Suppressor macrophage treated with lipopolysaccharide for 4 hours (primary cell): ENCODE data around the gene SLC30A7.

ENCODE experiments used
- DNase-seq: peaks from one replicate; pipeline ENCODE4 v3.0.0-alpha.2; 2020

Gene SLC30A7

GRCh38 chr1:100988121-100988520, 92.2 kb downstream of the SLC30A7 start:
- DNase-seq: no peak

DNA sequence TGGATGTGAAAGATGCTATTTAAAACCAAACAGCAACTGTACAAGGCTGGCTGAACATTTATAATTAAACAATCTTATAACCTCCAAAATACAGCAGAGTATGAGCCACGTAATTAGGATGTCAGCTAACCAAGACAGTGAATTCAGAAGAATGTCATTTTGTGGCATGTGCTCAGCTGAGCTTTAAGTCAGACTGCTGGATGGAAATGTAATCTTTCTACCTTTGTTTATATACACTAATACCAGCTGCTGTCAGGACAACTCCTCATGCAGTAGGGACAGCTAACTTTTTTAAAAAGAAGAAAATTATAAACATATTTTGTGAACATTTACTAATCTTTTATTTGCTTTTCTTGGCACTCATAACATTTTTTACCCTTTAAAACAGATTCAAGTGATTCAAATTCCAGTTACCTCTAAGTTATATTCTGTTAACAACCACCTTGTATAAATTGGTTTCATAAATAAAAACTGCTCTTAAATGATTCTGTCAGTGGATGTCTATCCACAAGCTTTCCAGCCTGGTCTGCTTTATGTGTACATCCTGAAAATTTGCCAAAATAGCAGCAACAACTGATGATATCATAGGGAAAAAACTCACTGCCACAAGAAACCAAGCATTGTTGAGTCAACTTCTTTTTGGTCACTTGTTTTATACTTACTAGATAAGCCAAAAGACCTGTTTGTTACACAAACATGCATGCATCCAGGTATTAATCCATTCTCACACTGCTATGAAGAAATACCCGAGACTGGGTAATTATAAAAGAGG, 93.6 kb downstream of the SLC30A7 start:
- no peak for DNase-seq

- no peak for DNase-seq
Measured at GRCh38 chr1:100995198-100995988, 99.5 kb downstream of the SLC30A7 start.

DNA sequence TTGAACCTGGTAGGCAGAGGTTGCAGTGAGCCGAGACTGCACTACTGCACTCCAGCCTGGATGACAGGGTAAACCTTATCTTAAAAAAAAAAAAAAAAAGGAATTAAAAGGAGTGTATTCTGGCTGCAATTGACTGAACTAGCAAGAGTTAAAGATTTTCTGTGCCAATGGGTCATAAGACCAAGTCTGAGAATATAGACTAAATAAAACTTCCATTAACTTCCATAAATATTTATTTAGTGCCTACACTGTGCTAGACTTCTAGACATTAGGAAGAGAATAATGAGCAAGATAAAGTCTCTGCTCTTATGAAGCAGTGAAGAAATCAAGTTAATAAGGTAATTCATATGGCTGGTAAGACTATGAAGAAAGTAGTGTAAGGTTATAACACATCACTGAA, 102.5 kb downstream of the SLC30A7 start:
- DNase-seq: no peak

GRCh38 chr1:101000131-101000873, 104.4 kb downstream of the SLC30A7 start:
- DNase-seq: no peak

- DNase-seq: peak; percentile 66
Measured at GRCh38 chr1:101002551-101002950, 106.7 kb downstream of the SLC30A7 start.

DNA sequence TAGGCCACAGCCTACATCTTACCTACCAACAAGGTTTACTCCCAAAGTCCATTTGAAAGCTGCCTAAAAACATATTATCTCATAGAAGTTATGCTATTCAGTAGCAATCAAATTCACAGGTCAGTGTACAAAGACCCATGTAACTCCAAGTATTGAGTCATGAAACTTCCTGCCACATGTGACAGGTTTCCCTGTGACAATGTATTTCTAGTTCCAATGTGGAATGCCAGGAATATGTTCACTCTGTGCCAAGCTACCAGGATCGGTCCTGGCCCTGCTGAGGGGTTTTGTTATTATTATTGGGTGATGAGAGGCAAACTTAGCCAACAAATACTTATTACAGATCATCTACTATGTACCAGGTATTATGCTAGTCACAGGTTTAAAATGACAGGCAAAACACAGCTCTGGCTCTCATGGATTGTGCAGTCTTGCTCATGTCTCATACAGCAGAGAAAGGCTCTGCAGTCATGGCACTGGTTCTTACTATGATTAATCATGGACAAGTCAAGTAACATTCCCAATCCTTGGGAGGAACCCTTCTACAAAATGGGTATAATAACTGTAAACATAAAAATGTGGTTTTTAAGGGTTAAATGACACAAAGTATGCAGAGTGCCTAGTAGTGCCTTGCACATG, 107.2 kb downstream of the SLC30A7 start:
- no peak for DNase-seq

- DNase-seq: peak; percentile 59
Measured at GRCh38 chr1:101004061-101004460, 108.2 kb downstream of the SLC30A7 start.

DNA sequence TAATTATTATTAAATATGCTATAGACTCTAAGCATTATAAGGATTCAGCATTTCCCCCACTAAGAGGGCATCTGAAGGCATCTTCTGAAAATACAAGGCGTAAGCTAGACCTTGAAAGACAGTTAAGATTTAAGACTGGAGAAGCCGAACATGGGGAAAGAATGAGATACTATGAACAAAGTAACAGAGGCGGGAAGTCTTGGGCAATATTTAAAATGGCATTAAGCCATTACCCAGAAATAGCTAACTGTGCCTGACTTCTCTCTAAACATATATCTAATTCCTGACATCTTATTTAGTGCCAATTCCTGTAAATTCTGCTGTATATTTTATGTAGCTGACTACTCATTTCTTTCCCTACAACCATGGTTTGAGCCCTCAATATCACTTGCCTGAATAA, 108.8 kb downstream of the SLC30A7 start:
- DNase-seq: peak; percentile 45

DNA sequence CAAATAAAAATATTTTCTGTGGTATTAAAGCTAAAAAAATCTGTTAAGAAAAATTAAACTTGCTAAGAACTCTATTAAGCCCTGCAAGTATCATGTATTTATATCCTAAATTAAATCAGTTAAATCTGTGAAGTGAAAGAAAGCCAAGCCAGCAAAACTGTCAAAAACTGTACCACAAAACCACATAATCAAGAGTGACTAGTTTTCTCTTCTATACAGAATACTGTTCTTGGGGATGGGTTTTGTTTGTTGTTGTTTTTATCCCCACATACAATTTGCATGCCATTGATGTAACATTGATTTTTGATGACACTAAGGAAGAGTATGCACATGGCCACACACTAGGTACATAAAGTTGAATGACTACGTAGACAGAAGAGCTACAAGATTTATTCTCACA, 109.3 kb downstream of the SLC30A7 start:
- DNase-seq: no peak

DNA sequence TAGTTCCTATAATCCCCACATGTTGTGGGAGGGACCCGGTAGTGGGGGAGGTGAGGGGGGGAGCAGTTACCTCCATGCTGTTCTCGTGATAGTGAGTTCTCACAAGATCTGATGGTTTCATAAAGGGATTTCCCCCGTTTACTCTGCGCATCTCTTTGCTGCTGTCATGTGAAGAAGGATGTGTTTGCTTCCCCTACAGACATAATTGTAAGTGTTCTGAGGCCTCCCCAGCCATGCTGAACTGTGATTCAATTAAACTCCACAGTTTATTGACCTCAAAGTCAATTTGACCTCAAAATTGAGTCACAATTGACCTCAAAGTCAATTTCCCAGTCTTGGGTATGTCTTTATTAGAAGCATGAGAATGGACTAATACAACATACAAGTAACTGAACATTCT, 110.0 kb downstream of the SLC30A7 start:
- DNase-seq: no peak

DNA sequence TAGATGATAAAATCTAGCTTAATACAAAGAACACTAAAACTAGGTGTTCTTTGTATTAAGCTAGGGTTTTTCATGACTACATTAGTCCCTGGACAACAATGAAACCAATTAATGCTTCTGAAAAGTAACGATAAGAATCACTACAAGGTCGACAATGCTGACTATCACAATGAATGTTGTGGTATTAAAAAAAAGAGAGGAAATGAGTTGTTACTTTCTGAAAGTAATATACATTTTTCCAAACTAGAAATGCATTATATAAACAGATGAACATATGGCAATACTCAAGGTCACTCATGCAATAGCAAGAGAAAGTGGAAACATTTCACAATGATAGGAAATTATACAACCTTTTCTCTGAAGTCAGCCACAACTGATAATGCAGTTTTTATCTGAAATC, 110.7 kb downstream of the SLC30A7 start:
- peak; percentile 10 for DNase-seq

GRCh38 chr1:101008229-101008834, 112.4 kb downstream of the SLC30A7 start:
- DNase-seq: no peak

- no peak for DNase-seq
Measured at GRCh38 chr1:101013776-101014175, 117.9 kb downstream of the SLC30A7 start.

DNA sequence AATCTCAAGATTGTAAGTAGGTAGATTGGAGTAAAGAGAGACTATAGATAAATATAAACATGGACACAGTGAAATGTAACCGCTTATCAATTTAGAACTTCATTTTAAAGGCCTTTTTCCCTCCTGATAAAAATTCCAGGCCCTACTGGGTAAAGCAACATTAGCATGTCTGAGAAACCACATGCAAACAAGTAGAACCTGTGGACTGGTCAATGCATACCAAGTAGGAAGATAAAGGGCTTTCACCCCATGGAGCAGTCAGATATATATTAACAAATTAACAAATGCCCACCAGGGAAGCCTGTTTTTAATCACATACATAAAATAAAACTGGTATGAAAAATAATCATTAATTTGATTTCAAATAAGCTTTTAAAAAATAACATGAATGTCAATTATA, 121.6 kb downstream of the SLC30A7 start:
- no peak for DNase-seq

GRCh38 chr1:101022294-101022693, 126.4 kb downstream of the SLC30A7 start:
- peak; percentile 54 for DNase-seq

GRCh38 chr1:101025283-101025656, 129.4 kb downstream of the SLC30A7 start:
- DNase-seq: peak; percentile 1

- DNase-seq: peak; percentile 89
Measured at GRCh38 chr1:101025657-101026429, 130.0 kb downstream of the SLC30A7 start, which contains the start of gene DPH5. DPH5 (minus strand) TSS chr1:101025784; CDS start chr1:101025443, 341 bp downstream.

- no peak for DNase-seq
Measured at GRCh38 chr1:101026430-101026788, 130.5 kb downstream of the SLC30A7 start.

DNA sequence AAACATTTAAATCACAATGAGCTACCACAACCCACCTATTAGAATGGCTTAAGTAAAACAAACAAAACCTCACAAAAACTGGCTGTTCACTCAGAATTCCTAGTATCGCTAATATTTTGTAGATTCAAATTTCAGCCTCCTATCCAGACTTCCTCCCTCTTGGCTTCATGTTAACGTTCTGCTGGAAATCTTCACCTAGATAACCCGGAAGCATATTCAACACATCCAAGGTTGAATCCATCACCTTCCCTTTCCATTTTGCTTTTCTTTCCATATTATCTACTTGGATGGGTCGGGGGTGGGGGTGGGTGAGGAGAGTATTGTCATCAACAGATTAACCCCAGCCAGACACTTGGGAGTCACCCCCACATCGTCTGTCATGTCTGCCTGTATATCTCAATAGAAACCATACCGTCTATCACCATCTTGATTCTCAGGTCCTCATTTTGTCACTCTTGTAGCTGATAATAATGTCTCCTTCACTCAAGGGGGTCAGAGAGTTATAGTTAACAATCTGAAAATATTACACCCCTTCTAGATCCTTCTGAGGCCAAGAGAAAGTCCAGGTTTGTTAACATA, 131.4 kb downstream of the SLC30A7 start:
- DNase-seq: no peak

DNA sequence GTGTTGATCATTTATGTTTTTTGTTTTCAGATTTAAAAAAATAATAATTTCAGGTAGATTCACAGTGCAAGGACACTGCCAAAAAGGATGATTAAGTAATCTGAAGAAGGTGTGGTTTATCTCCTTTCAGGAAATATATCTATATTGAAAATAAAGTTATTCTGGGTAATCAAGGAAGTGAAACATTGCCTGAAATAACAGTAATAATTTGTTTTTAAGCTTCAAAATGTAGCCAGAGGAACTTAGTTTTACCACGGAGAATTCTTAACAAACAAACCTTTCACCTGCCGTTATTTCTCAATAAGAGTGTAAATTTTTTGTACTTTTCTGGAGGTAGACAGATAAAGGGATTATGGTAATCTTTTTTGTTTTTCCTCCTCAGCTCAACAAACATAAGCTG, 132.6 kb downstream of the SLC30A7 start:
- no peak for DNase-seq
